Fibroblast of lung (primary cell): ENCODE data around the gene PUS1. TPM values are rescaled to one million over a fixed set of nuclear protein-coding genes. Genes with fewer than 3 reads are reported as not detected.

Experiments
- DNase-seq, 2 donors: peaks; one replicate each; pipeline versions ENCODE4 v3.0.0 to v3.0.0-alpha.2; 2010; ENCODE audit warnings: low read depth in 2 of 2
- H2AFZ ChIP-seq: 2 replicates; pipeline ENCODE4 v1.5.1; 2012; ENCODE audit warnings: low read length, control low read depth, inconsistent platforms
- H3K27ac ChIP-seq: 2 replicates; pipeline ENCODE4 v1.5.1; 2011; ENCODE audit warnings: low read length, control low read depth; ENCODE audit not compliant: insufficient read depth
- H3K27me3 ChIP-seq: 2 replicates; pipeline ENCODE4 v1.5.1; 2011; ENCODE audit warnings: mild to moderate bottlenecking, low read length; ENCODE audit not compliant: control insufficient read depth, insufficient read depth
- H3K36me3 ChIP-seq: 2 replicates; pipeline ENCODE4 v1.5.1; 2011; ENCODE audit warnings: low read length; ENCODE audit not compliant: control insufficient read depth, insufficient read depth
- H3K4me1 ChIP-seq: 2 replicates; pipeline ENCODE4 v1.5.1; 2011; ENCODE audit warnings: low read length; ENCODE audit not compliant: control insufficient read depth, insufficient read depth; ENCODE audit errors: extremely low read depth
- H3K4me2 ChIP-seq: 2 replicates; pipeline ENCODE4 v1.5.1; 2011; ENCODE audit warnings: low read length, control low read depth; ENCODE audit not compliant: insufficient read depth; ENCODE audit errors: extremely low read depth
- H3K4me3 ChIP-seq, 4 experiments: fragments of 200-600 bp in 1 of 4; sonication (generic) in 1 of 4; replicated peaks in 1 of 4; 2 replicates each; pipeline ENCODE4 v1.5.1; 2011 to 2016; ENCODE audit warnings: low read length in 4 of 4, low read depth in 3 of 4, mild to moderate bottlenecking in 3 of 4, control low read depth in 2 of 4, inconsistent platforms in 1 of 4, mixed read lengths in 1 of 4; ENCODE audit not compliant: insufficient read depth in 1 of 4; ENCODE audit errors: control extremely low read depth in 1 of 4
- H3K79me2 ChIP-seq: 2 replicates; pipeline ENCODE4 v1.5.1; 2012; ENCODE audit warnings: mild to moderate bottlenecking, low read length, inconsistent platforms; ENCODE audit not compliant: control insufficient read depth, insufficient read depth
- H3K9ac ChIP-seq: 2 replicates; pipeline ENCODE4 v1.5.1; 2011; ENCODE audit warnings: mild to moderate bottlenecking, low read length, control low read depth; ENCODE audit not compliant: insufficient read depth
- H3K9me3 ChIP-seq: 2 replicates; pipeline ENCODE4 v1.5.1; 2012; ENCODE audit warnings: low read depth, low read length; ENCODE audit not compliant: control insufficient read depth, insufficient read depth
- H4K20me1 ChIP-seq: 2 replicates; pipeline ENCODE4 v1.5.1; 2011; ENCODE audit warnings: low read length; ENCODE audit not compliant: control insufficient read depth, insufficient read depth; ENCODE audit errors: extremely low read depth
- EZH2 ChIP-seq: IDR thresholded peaks from 2 replicates; pipeline ENCODE4 v1.5.1; 2012; ENCODE audit warnings: low read length, control low read depth, mild to moderate bottlenecking; ENCODE audit errors: missing control alignments
- polyA plus RNA-seq, 2 donors: library from polyadenylated mRNA; depleted of rRNA in 1 of 2; stranded (reverse) in 1 of 2; unstranded in 1 of 2; fragments of >200 nt; gene quantifications; 2 replicates each; pipeline ENCODE4 v1.2.1, GENCODE V29; 2011 to 2012; ENCODE audit warnings: missing spikeins in 1 of 2
- total RNA-seq: library from RNA; depleted of rRNA; stranded (reverse); fragments of >200 nt; gene quantifications from 2 replicates; pipeline ENCODE4 v1.2.1, GENCODE V29; 2014
- TF ChIP-seq, protein P1 (sequence below), 2 donors: IDR thresholded peaks in 1 of 2; conservative IDR thresholded peaks in 1 of 2; 1 replicate in 1 of 2; 2 replicates in 1 of 2; pipeline ENCODE4 v1.5.1; 2011 to 2012; ENCODE audit warnings: low read length in 2 of 2, control low read depth in 1 of 2, inconsistent platforms in 1 of 2, low read depth in 1 of 2, mild to moderate bottlenecking in 1 of 2

Gene PUS1
- total and polyA plus RNA-seq, 2 donors (not counting 1 experiment from before 2014, with no cell fraction given): 8.3 to 10.1 TPM

DNA sequence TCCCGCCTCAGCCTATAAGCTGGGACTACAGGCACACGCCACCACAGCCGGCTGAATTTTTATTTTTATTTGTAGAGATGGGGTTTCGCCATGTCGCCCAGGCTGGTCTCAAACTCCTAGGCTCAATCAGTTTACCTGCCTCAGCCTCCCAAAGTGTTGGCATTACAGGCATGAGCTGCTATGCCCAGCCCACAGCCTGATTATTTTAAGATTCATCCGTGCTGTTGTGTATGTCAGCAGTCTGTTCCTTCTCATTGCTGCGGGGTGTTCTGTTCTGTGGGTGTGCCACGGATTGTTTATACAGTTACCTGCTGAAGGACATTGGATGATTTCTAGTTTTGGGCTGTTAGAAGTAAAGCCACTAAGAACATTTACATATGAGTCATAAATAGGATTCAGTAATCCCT, 11.1 kb downstream of the PUS1 start:
- H4K20me1 ChIP-seq: no peaks in the 10 kb centered on the region
- TF ChIP-seq, protein P1, sequence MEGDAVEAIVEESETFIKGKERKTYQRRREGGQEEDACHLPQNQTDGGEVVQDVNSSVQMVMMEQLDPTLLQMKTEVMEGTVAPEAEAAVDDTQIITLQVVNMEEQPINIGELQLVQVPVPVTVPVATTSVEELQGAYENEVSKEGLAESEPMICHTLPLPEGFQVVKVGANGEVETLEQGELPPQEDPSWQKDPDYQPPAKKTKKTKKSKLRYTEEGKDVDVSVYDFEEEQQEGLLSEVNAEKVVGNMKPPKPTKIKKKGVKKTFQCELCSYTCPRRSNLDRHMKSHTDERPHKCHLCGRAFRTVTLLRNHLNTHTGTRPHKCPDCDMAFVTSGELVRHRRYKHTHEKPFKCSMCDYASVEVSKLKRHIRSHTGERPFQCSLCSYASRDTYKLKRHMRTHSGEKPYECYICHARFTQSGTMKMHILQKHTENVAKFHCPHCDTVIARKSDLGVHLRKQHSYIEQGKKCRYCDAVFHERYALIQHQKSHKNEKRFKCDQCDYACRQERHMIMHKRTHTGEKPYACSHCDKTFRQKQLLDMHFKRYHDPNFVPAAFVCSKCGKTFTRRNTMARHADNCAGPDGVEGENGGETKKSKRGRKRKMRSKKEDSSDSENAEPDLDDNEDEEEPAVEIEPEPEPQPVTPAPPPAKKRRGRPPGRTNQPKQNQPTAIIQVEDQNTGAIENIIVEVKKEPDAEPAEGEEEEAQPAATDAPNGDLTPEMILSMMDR (conservative IDR thresholded peaks at IDR 0.05 in 1 of 2, IDR thresholded peaks at IDR 0.05 in 1 of 2; ENCODE audit: low read depth in 1 of 2, low read length in 2 of 2): no peak
- no peak for TF ChIP-seq EZH2
- H3K9ac ChIP-seq: no peak overlapping the region
- no peak for DNase-seq
- H2AFZ ChIP-seq: no peak overlapping the region
- H3K4me3 ChIP-seq: no peak overlapping the region
- H3K79me2 ChIP-seq: no peaks in the 10 kb centered on the region
- H3K4me1 ChIP-seq: no peaks in the 10 kb centered on the region
- peaks cover 31% of the 10 kb centered on the region for H3K36me3 ChIP-seq
- H3K4me2 ChIP-seq: no peak overlapping the region
- no peaks in the 10 kb centered on the region for H3K9me3 ChIP-seq
- H3K27me3 ChIP-seq: no peaks in the 10 kb centered on the region
- no peak overlapping the region for H3K27ac ChIP-seq

DNA sequence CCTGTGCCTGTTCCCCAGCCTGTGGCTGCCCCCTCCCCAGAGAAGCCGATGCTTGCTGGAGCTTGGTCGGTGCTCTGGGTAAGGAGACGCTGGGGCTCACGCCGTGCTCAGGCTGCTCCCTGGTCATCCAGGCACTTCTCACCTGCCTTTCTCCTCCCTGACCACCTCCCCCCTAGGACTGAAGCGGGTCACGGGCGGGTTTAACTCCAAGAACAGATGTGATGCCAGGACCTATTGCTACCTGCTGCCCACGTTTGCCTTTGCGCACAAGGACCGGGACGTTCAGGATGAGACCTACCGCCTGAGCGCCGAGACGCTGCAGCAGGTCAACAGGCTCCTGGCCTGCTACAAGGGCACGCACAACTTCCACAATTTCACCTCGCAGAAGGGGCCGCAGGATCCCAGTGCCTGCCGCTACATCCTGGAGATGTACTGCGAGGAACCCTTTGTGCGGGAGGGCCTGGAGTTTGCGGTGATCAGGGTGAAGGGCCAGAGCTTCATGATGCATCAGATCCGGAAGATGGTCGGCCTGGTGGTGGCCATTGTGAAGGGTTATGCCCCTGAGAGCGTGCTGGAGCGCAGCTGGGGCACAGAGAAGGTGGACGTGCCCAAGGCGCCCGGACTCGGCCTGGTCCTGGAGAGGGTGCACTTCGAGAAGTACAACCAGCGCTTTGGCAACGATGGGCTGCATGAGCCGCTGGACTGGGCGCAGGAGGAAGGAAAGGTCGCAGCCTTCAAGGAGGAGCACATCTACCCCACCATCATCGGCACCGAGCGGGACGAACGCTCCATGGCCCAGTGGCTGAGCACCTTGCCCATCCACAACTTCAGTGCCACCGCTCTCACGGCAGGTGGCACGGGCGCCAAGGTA, 12.3 kb downstream of the PUS1 start:
- no peaks in the 10 kb centered on the region for H3K9me3 ChIP-seq
- peaks cover 31% of the 10 kb centered on the region for H3K36me3 ChIP-seq
- no peaks in the 10 kb centered on the region for H3K4me1 ChIP-seq
- H3K27me3 ChIP-seq: no peaks in the 10 kb centered on the region
- H4K20me1 ChIP-seq: no peaks in the 10 kb centered on the region
- no peak overlapping the region for H3K9ac ChIP-seq
- TF ChIP-seq EZH2: no peak
- TF ChIP-seq, protein P1 (conservative IDR thresholded peaks at IDR 0.05 in 1 of 2, IDR thresholded peaks at IDR 0.05 in 1 of 2; ENCODE audit: low read depth in 1 of 2, low read length in 2 of 2): no peak
- no peak overlapping the region for H3K4me3 ChIP-seq
- H3K27ac ChIP-seq: no peak overlapping the region
- no peak for DNase-seq
- H2AFZ ChIP-seq: no peak overlapping the region
- no peaks in the 10 kb centered on the region for H3K79me2 ChIP-seq
- no peak overlapping the region for H3K4me2 ChIP-seq

DNA sequence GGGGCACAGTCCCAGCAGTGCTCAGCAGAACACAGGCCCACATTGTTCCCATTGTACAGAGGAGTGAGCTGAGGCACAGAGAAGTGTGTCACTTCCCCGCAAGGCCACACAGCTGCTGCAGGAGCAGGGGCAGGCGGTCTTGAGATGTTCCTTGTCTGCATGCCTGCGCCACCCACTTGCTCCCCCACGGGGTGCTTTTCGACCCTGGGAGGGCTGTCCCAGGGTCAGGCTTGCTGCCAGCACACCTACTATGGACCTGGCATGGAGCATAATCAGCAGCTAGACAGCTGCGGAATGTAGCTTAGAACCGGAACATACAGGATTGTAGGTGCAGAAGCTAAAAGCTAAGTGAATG, 12.9 kb downstream of the PUS1 start:
- TF ChIP-seq, protein P1 (conservative IDR thresholded peaks at IDR 0.05 in 1 of 2, IDR thresholded peaks at IDR 0.05 in 1 of 2; ENCODE audit: low read depth in 1 of 2, low read length in 2 of 2): no peak
- TF ChIP-seq EZH2: no peak
- H4K20me1 ChIP-seq: no peaks in the 10 kb centered on the region
- no peak overlapping the region for H2AFZ ChIP-seq
- no peak overlapping the region for H3K9ac ChIP-seq
- no peak overlapping the region for H3K4me3 ChIP-seq
- H3K27ac ChIP-seq: no peak overlapping the region
- H3K9me3 ChIP-seq: no peaks in the 10 kb centered on the region
- no peaks in the 10 kb centered on the region for H3K4me1 ChIP-seq
- no peak overlapping the region for H3K4me2 ChIP-seq
- peaks cover 31% of the 10 kb centered on the region for H3K36me3 ChIP-seq
- H3K79me2 ChIP-seq: no peaks in the 10 kb centered on the region
- no peaks in the 10 kb centered on the region for H3K27me3 ChIP-seq
- no peak for DNase-seq
